HG03103 (cell line): ENCODE measurements around the gene IPO5.
"Not testable (repeated sequence)": the region's sequence is repeated elsewhere in the genome, so short reads cannot be mapped to it uniquely, and the experiment has no call there.

Experiments
- ATAC-seq: cut with Tn5 transposase; IDR thresholded peaks from one replicate; pipeline ENCODE4 v1.9.1; 2021; ENCODE audit warnings: low read depth; ENCODE audit not compliant: unreplicated experiment

IPO5 gene

GRCh38 chr13:97948041-97948440, 5.4 kb upstream of the IPO5 start:
- ATAC-seq, result no peak

- not testable (repeated sequence) for ATAC-seq
Measured at GRCh38 chr13:97949316-97949715, 4.2 kb upstream of the IPO5 start.

- no peak for ATAC-seq
Measured at GRCh38 chr13:97951376-97951775, 2.1 kb upstream of the IPO5 start.

- ATAC-seq, result peak; percentile 63
Measured at GRCh38 chr13:97952831-97953230, 644 bp upstream of the IPO5 start.

GRCh38 chr13:97961340-97961739, 7.9 kb downstream of the IPO5 start:
- ATAC-seq, result no peak

GRCh38 chr13:97962887-97963286, 9.4 kb downstream of the IPO5 start:
- no peak for ATAC-seq

- no peak for ATAC-seq
Measured at GRCh38 chr13:97967226-97967625, 13.8 kb downstream of the IPO5 start.

GRCh38 chr13:97967948-97968347, 14.5 kb downstream of the IPO5 start:
- ATAC-seq, result no peak

GRCh38 chr13:97971519-97971918, 18.0 kb downstream of the IPO5 start:
- no peak for ATAC-seq

- ATAC-seq, result no peak
Measured at GRCh38 chr13:97974773-97975172, 21.3 kb downstream of the IPO5 start.

- no peak for ATAC-seq
Measured at GRCh38 chr13:97975280-97975847, 21.9 kb downstream of the IPO5 start.

GRCh38 chr13:97975848-97976609, 22.6 kb downstream of the IPO5 start:
- peak; percentile 82 for ATAC-seq

GRCh38 chr13:97976610-97977521, 23.4 kb downstream of the IPO5 start:
- peak; percentile 20 for ATAC-seq

- ATAC-seq, result no peak
Measured at GRCh38 chr13:97977982-97978381, 24.5 kb downstream of the IPO5 start.

- ATAC-seq, result no peak
Measured at GRCh38 chr13:97978651-97979050, 25.2 kb downstream of the IPO5 start.

- ATAC-seq, result no peak
Measured at GRCh38 chr13:97979051-97979450, 25.6 kb downstream of the IPO5 start.

- no peak for ATAC-seq
Measured at GRCh38 chr13:97979556-97979955, 26.1 kb downstream of the IPO5 start.

GRCh38 chr13:97982286-97982685, 28.8 kb downstream of the IPO5 start:
- no peak for ATAC-seq

- peak; percentile 94 for ATAC-seq
Measured at GRCh38 chr13:97986835-97987234, 33.4 kb downstream of the IPO5 start.

GRCh38 chr13:97999653-98000052, 46.2 kb downstream of the IPO5 start:
- no peak for ATAC-seq

- ATAC-seq, result no peak
Measured at GRCh38 chr13:98004107-98004506, 50.6 kb downstream of the IPO5 start.
